Loucy (cell line): ENCODE results near the gene QSOX1.

Source experiments
- H2AFZ ChIP-seq: fragments of 200-600 bp; sonication (generic); 2 replicates; pipeline ENCODE4 v1.6.0; 2016; ENCODE audit warnings: antibody characterized with exemption, mild to moderate bottlenecking, low read length, moderate library complexity
- H3F3A ChIP-seq: fragments of 200-600 bp; 2 replicates; pipeline ENCODE4 v1.6.0; 2016; ENCODE audit warnings: antibody characterized with exemption, low read depth, mild to moderate bottlenecking
- H3K27me3 ChIP-seq: fragments of 200-600 bp; sonication (generic); 2 replicates; pipeline ENCODE4 v1.6.1; 2014; ENCODE audit warnings: low read length, mild to moderate bottlenecking; ENCODE audit not compliant: insufficient read depth, poor library complexity, severe bottlenecking
- H3K36me3 ChIP-seq: fragments of 200-600 bp; sonication (generic); 2 replicates; pipeline ENCODE4 v1.6.1; 2016; ENCODE audit warnings: low read length; ENCODE audit not compliant: insufficient read depth
- H3K4me1 ChIP-seq: fragments of 200-600 bp; sonication (generic); 2 replicates; pipeline ENCODE4 v1.5.1; 2014; ENCODE audit warnings: low read length, mild to moderate bottlenecking; ENCODE audit not compliant: insufficient read depth, poor library complexity, severe bottlenecking
- H3K4me2 ChIP-seq: fragments of 200-600 bp; sonication (generic); 2 replicates; pipeline ENCODE4 v1.6.0; 2014; ENCODE audit warnings: antibody characterized with exemption, low read length, low read depth, mild to moderate bottlenecking; ENCODE audit not compliant: poor library complexity, severe bottlenecking
- H3K4me3 ChIP-seq: fragments of 200-600 bp; sonication (generic); 2 replicates; pipeline ENCODE4 v1.5.1; 2014; ENCODE audit warnings: low read length, mild to moderate bottlenecking, mixed read lengths; ENCODE audit not compliant: poor library complexity, severe bottlenecking
- H3K79me2 ChIP-seq: fragments of 200-600 bp; sonication (generic); 2 replicates; pipeline ENCODE4 v1.6.1; 2014; ENCODE audit warnings: low read length; ENCODE audit not compliant: insufficient read depth
- H3K9ac ChIP-seq: fragments of 200-600 bp; sonication (generic); 2 replicates; pipeline ENCODE4 v1.6.0; 2014; ENCODE audit warnings: mild to moderate bottlenecking, low read depth, low read length, moderate library complexity; ENCODE audit not compliant: poor library complexity, severe bottlenecking
- H3K9me2 ChIP-seq: fragments of 200-600 bp; sonication (generic); replicated peaks from 2 replicates; pipeline ENCODE4 v1.6.1; 2016; ENCODE audit warnings: low read depth, low read length, mixed read lengths
- H3K9me3 ChIP-seq: fragments of 200-600 bp; sonication (generic); 2 replicates; pipeline ENCODE4 v1.6.1; 2014; ENCODE audit warnings: mild to moderate bottlenecking, antibody characterized with exemption, low read length, low read depth; ENCODE audit not compliant: insufficient read depth
- H4K20me1 ChIP-seq: fragments of 200-600 bp; sonication (generic); 2 replicates; pipeline ENCODE4 v1.6.0; 2014; ENCODE audit warnings: antibody characterized with exemption, low read length, mild to moderate bottlenecking; ENCODE audit not compliant: insufficient read depth, poor library complexity, severe bottlenecking
- CTCF ChIP-seq: fragments of 200-600 bp; sonication (generic); conservative IDR thresholded peaks from 2 replicates; pipeline ENCODE4 v1.5.1; 2014; ENCODE audit warnings: mild to moderate bottlenecking, antibody characterized with exemption, low read length
- EZH2phosphoT487 ChIP-seq: fragments of 200-600 bp; IDR thresholded peaks from 2 replicates; pipeline ENCODE4 v1.6.1; 2018; ENCODE audit warnings: antibody characterized with exemption, mild to moderate bottlenecking, moderate library complexity, borderline replicate concordance

QSOX1 gene

GRCh38 chr1:180160357-180160756 lies 5.7 kb downstream of the QSOX1 start:
- peak overlapping the region; percentile 8 for H3K4me3 ChIP-seq
- H3K79me2 ChIP-seq = peaks cover 99% of the 10 kb centered on the region

GRCh38 chr1:180163041-180163440 lies 8.4 kb downstream of the QSOX1 start:
- peaks cover 58% of the 10 kb centered on the region for H3K4me1 ChIP-seq
- H3K79me2 ChIP-seq = peaks cover 84% of the 10 kb centered on the region
- no peaks in the 10 kb centered on the region for H3K27me3 ChIP-seq
- H4K20me1 ChIP-seq = peaks cover 19% of the 10 kb centered on the region
- no peaks in the 10 kb centered on the region for H3F3A ChIP-seq
- peak overlapping the region; percentile 74 for H3K4me2 ChIP-seq
- TF ChIP-seq CTCF (no peak), EZH2phosphoT487 (no peak)
- H3K36me3 ChIP-seq = peaks cover 24% of the 10 kb centered on the region; the same call in 1 of the 2 replicates
- H3K9me2 ChIP-seq = no peaks in the 10 kb centered on the region
- H3K9me3 ChIP-seq = no peaks in the 10 kb centered on the region
- H3K4me3 ChIP-seq = peak overlapping the region; percentile 56
- H2AFZ ChIP-seq = no peak overlapping the region
- peak overlapping the region; percentile 58 for H3K9ac ChIP-seq

More at GRCh38 chr1:180160357-180160756, 5.7 kb downstream of the QSOX1 start:
- no peak for TF ChIP-seq EZH2phosphoT487
- TF ChIP-seq CTCF = no peak
- Histone ChIP-seq H3K4me2 (peak overlapping the region; percentile 99), H3K9ac (no peak overlapping the region), H3K4me1 (peaks cover 85% of the 10 kb centered on the region), H4K20me1 (peaks cover 41% of the 10 kb centered on the region), H3K9me2 (no peaks in the 10 kb centered on the region), H3K36me3 (peaks cover 3% of the 10 kb centered on the region; the same call in 1 of the 2 replicates), H3F3A (no peaks in the 10 kb centered on the region), H3K27me3 (no peaks in the 10 kb centered on the region), H2AFZ (no peak overlapping the region), H3K9me3 (no peaks in the 10 kb centered on the region)

- Histone ChIP-seq H3K4me3 (no peak overlapping the region), H3K27me3 (no peaks in the 10 kb centered on the region), H3K36me3 (peaks cover 42% of the 10 kb centered on the region; the same call in 1 of the 2 replicates), H3F3A (no peaks in the 10 kb centered on the region), H3K9me3 (no peaks in the 10 kb centered on the region), H3K4me1 (peaks cover 38% of the 10 kb centered on the region), H4K20me1 (no peaks in the 10 kb centered on the region), H3K4me2 (no peak overlapping the region), H3K79me2 (peaks cover 63% of the 10 kb centered on the region), H3K9ac (no peak overlapping the region), H2AFZ (no peak overlapping the region), H3K9me2 (no peaks in the 10 kb centered on the region)
- TF ChIP-seq CTCF (no peak), EZH2phosphoT487 (no peak)
Observed at GRCh38 chr1:180165096-180165495, 10.4 kb downstream of the QSOX1 start.
